H9 (cell line): ENCODE results near the gene STK38. TPM values are rescaled to one million over a fixed set of nuclear protein-coding genes. Genes with fewer than 3 reads are reported as not detected.

ENCODE experiments used
- DNase-seq: peaks from one replicate; pipeline ENCODE4 v3.0.0-alpha.2; 2017
- H2AFZ ChIP-seq: one replicate; pipeline ENCODE4 v1.6.1; 2013; ENCODE audit warnings: mild to moderate bottlenecking, low read length, control low read depth, moderate library complexity
- H2AK5ac ChIP-seq: 2 replicates; pipeline ENCODE4 v1.6.1; 2013; ENCODE audit warnings: low read length, control low read depth, mixed read lengths; ENCODE audit not compliant: insufficient read length
- H2BK120ac ChIP-seq: one replicate; pipeline ENCODE4 v1.6.1; 2013; ENCODE audit warnings: low read depth, mild to moderate bottlenecking, low read length, control low read depth, inconsistent platforms; ENCODE audit not compliant: poor library complexity, severe bottlenecking
- H2BK12ac ChIP-seq: 2 replicates; pipeline ENCODE4 v1.6.1; 2013; ENCODE audit warnings: low read length, control low read depth, mixed read lengths, low read depth; ENCODE audit not compliant: insufficient read length
- H2BK15ac ChIP-seq: 2 replicates; pipeline ENCODE4 v1.6.1; 2013; ENCODE audit warnings: low read depth, low read length, control low read depth
- H2BK20ac ChIP-seq: one replicate; pipeline ENCODE4 v1.6.1; 2013; ENCODE audit warnings: low read depth, mild to moderate bottlenecking, low read length, control low read depth, inconsistent platforms; ENCODE audit not compliant: poor library complexity, severe bottlenecking
- H2BK5ac ChIP-seq: 2 replicates; pipeline ENCODE4 v1.6.1; 2013; ENCODE audit warnings: low read length, control low read depth, mixed read lengths; ENCODE audit not compliant: insufficient read length
- H3K14ac ChIP-seq: 2 replicates; pipeline ENCODE4 v1.6.1; 2013; ENCODE audit warnings: low read length, control low read depth; ENCODE audit not compliant: insufficient read depth
- H3K18ac ChIP-seq: 2 replicates; pipeline ENCODE4 v1.6.1; 2013; ENCODE audit warnings: low read depth, mild to moderate bottlenecking, mixed read lengths, low read length, control low read depth; ENCODE audit not compliant: insufficient read length
- H3K23ac ChIP-seq: 2 replicates; pipeline ENCODE4 v1.6.1; 2013; ENCODE audit warnings: low read length, control low read depth, mixed read lengths, low read depth; ENCODE audit not compliant: insufficient read length
- H3K23me2 ChIP-seq: 2 replicates; pipeline ENCODE4 v1.6.1; 2013; ENCODE audit warnings: low read depth, mild to moderate bottlenecking, mixed read lengths, low read length, control low read depth; ENCODE audit not compliant: insufficient read length, poor library complexity, severe bottlenecking
- H3K27ac ChIP-seq: 2 replicates; pipeline ENCODE4 v1.5.1; 2013; ENCODE audit warnings: low read length, control low read depth, mixed read lengths, low read depth; ENCODE audit not compliant: insufficient read length
- H3K27me3 ChIP-seq: 2 replicates; pipeline ENCODE4 v1.6.1; 2013; ENCODE audit warnings: low read length, control low read depth, inconsistent platforms; ENCODE audit not compliant: insufficient read depth
- H3K4ac ChIP-seq: 2 replicates; pipeline ENCODE4 v1.6.1; 2013; ENCODE audit warnings: low read depth, mild to moderate bottlenecking, control low read depth, inconsistent platforms, low read length, moderate library complexity
- H3K4me1 ChIP-seq: 2 replicates; pipeline ENCODE4 v1.6.1; 2013; ENCODE audit warnings: low read length, control low read depth, inconsistent platforms; ENCODE audit not compliant: insufficient read depth
- H3K4me2 ChIP-seq: 2 replicates; pipeline ENCODE4 v1.6.1; 2013; ENCODE audit warnings: low read length, control low read depth, mixed read lengths; ENCODE audit not compliant: insufficient read length, insufficient read depth
- H3K56ac ChIP-seq: 2 replicates; pipeline ENCODE4 v1.6.1; 2013; ENCODE audit warnings: low read depth, mild to moderate bottlenecking, mixed read lengths, low read length, control low read depth; ENCODE audit not compliant: insufficient read length
- H3K79me1 ChIP-seq: 2 replicates; pipeline ENCODE4 v1.6.1; 2013; ENCODE audit warnings: low read depth, mild to moderate bottlenecking, moderate library complexity, low read length, control low read depth, inconsistent platforms; ENCODE audit not compliant: insufficient read depth, poor library complexity, severe bottlenecking
- H3K79me2 ChIP-seq: 2 replicates; pipeline ENCODE4 v1.6.1; 2013; ENCODE audit warnings: low read length, control low read depth, inconsistent platforms; ENCODE audit not compliant: insufficient read depth
- H3K9ac ChIP-seq: 2 replicates; pipeline ENCODE4 v1.6.1; 2013; ENCODE audit warnings: low read length, control low read depth, mixed read lengths; ENCODE audit not compliant: insufficient read length; ENCODE audit errors: extremely low read depth
- H3K9me3 ChIP-seq: one replicate; pipeline ENCODE4 v1.6.1; 2013; ENCODE audit warnings: low read depth, low read length, inconsistent platforms; ENCODE audit not compliant: control insufficient read depth
- H3T11ph ChIP-seq: one replicate; pipeline ENCODE4 v1.6.1; 2013; ENCODE audit warnings: mild to moderate bottlenecking, low read length, control low read depth, inconsistent platforms
- H4K20me1 ChIP-seq: one replicate; pipeline ENCODE4 v1.6.1; 2013; ENCODE audit not compliant: control insufficient read depth, insufficient read length, insufficient read depth
- H4K5ac ChIP-seq: 2 replicates; pipeline ENCODE4 v1.6.1; 2013; ENCODE audit warnings: low read depth, mild to moderate bottlenecking, mixed read lengths, low read length, control low read depth; ENCODE audit not compliant: insufficient read length
- H4K8ac ChIP-seq: replicated peaks from 2 replicates; pipeline ENCODE4 v1.6.1; 2013; ENCODE audit warnings: low read length, control low read depth, mixed read lengths, low read depth; ENCODE audit not compliant: insufficient read length
- H4K91ac ChIP-seq: 2 replicates; pipeline ENCODE4 v1.6.1; 2013; ENCODE audit warnings: low read depth, mild to moderate bottlenecking, moderate library complexity, mixed read lengths, low read length, control low read depth; ENCODE audit not compliant: insufficient read length
- H3K27ac Mint-ChIP-seq, 3 experiments: 2 replicates in 2 of 3; 3 replicates in 1 of 3; pipeline ENCODE4 v1.8.0; 2020 to 2021; ENCODE audit warnings: mixed read lengths in 3 of 3, mild to moderate bottlenecking in 1 of 3, moderate library complexity in 1 of 3
- H3K27me3 Mint-ChIP-seq: 2 replicates; pipeline ENCODE4 v1.8.0; 2021; ENCODE audit warnings: low read depth, mild to moderate bottlenecking, moderate library complexity, mixed read lengths
- H3K36me3 Mint-ChIP-seq, 3 experiments: 2 replicates in 2 of 3; 3 replicates in 1 of 3; pipeline ENCODE4 v1.8.0; 2020 to 2021; ENCODE audit warnings: low read depth in 3 of 3, mixed read lengths in 3 of 3; ENCODE audit not compliant: insufficient read depth in 1 of 3
- H3K4me1 Mint-ChIP-seq, 2 experiments: 2 replicates each; pipeline ENCODE4 v1.8.0; 2020; ENCODE audit warnings: mixed read lengths in 2 of 2
- H3K4me3 Mint-ChIP-seq, 2 experiments: 2 replicates in 1 of 2; 3 replicates in 1 of 2; pipeline ENCODE4 v1.8.0; 2020 to 2021; ENCODE audit warnings: mild to moderate bottlenecking in 2 of 2, mixed read lengths in 2 of 2, moderate library complexity in 1 of 2
- H3K9me3 Mint-ChIP-seq, 2 experiments: 2 replicates in 1 of 2; 3 replicates in 1 of 2; pipeline ENCODE4 v1.8.0; 2020; ENCODE audit warnings: mild to moderate bottlenecking in 2 of 2, mixed read lengths in 2 of 2, moderate library complexity in 1 of 2
- WGBS: extraction: QIAGEN DNeasy Blood & Tissue Kit; methylation state at CpG from one replicate; pipeline ENCODE4 v1.1.7; 2013; ENCODE audit warnings: missing lambda C conversion rate, low lambda C conversion rate, mixed read lengths; ENCODE audit not compliant: insufficient read length; ENCODE audit errors: extremely low coverage; 5-methylcytosine and 5-hydroxymethylcytosine counted together
- total RNA-seq: library from RNA; stranded (reverse); gene quantifications from 2 replicates; pipeline ENCODE4 v1.2.1, GENCODE V29; 2021
- TF ChIP-seq, protein P1 (sequence below): fragments of 200-600 bp; sonication (generic); conservative IDR thresholded peaks from 3 replicates; pipeline ENCODE4 v1.8.0; 2021; ENCODE audit warnings: antibody characterized with exemption, mild to moderate bottlenecking

The STK38 gene
- total RNA-seq, 1 experiment from 2014 or later = 17.5 TPM

DNA sequence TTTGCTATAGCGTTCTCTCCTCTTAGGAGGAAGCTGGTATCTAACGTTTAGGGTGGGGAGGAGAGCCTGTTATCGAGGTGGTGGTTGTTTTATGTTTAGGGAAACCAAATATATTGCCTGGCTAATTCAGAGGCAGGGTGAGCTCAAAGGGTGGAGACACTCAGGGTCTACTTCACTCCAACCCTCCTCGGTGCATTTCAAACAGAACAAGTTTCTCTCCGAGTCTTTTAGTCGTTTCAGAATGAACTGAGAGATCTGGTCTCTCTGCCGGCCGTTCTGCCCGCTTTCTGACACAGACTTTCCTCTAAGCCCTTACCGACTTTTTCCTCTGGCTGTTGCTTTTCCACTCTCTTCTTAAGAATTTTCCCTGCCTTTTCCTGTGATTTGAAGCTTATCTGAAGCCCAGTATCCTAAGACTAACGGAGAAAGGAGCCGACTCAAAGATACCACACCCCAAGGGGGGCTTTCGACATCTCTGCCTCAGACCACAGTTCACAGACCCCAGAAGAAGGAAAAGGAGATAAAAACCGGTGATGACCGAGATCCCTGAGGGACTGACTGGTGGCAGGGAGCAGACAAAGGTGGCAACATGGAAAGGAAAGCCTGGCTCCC is 865 bp downstream of the STK38 start:
- Histone ChIP-seq H3K18ac (no peak overlapping the region), H3K23ac (no peak overlapping the region), H4K8ac (no peak overlapping the region), H2BK12ac (no peak overlapping the region), H4K5ac (no peak overlapping the region), H3K27me3 (no peaks in the 10 kb centered on the region), H3K9ac (peak overlapping the region; percentile 78), H2BK15ac (no peak overlapping the region), H4K20me1 (no peaks in the 10 kb centered on the region), H3K9me3 (no peaks in the 10 kb centered on the region), H2BK20ac (no peak overlapping the region), H2AFZ (no peak overlapping the region), H3K56ac (no peak overlapping the region), H3K4me2 (peak overlapping the region; percentile 98), H3K27ac (no peak overlapping the region), H2BK120ac (no peak overlapping the region), H4K91ac (no peak overlapping the region), H3K79me1 (no peaks in the 10 kb centered on the region), H3K23me2 (peaks cover 10% of the 10 kb centered on the region), H2BK5ac (no peak overlapping the region), H3K14ac (peak overlapping the region; percentile 88; the same call in 1 of the 2 replicates), H3K4me1 (peaks cover 5% of the 10 kb centered on the region; the same call in 1 of the 2 replicates), H3K4ac (no peak overlapping the region), H3T11ph (no peak overlapping the region), H3K79me2 (peaks cover 8% of the 10 kb centered on the region; the same call in 1 of the 2 replicates), H2AK5ac (no peak overlapping the region)
- Mint-ChIP-seq H3K27me3 (no peaks in the 10 kb centered on the region; the same call in 1 of the 2 replicates), H3K4me3 (peak overlapping the region; percentile 95 to 99), H3K36me3 (peaks cover 3 to 14% (median 11%) of the 10 kb centered on the region in 3 experiments; a peak in 6 of 7 replicates), H3K27ac (peak overlapping the region; percentile 96 to 97 (median 97)), H3K4me1 (peaks cover 15 to 21% of the 10 kb centered on the region in 2 experiments), H3K9me3 (peaks cover 0 to 2% of the 10 kb centered on the region in 2 experiments; a peak in 1 of 5 replicates)
- WGBS = no CpG with 5 or more reads among the region's 15 CpGs
- TF ChIP-seq, protein P1, sequence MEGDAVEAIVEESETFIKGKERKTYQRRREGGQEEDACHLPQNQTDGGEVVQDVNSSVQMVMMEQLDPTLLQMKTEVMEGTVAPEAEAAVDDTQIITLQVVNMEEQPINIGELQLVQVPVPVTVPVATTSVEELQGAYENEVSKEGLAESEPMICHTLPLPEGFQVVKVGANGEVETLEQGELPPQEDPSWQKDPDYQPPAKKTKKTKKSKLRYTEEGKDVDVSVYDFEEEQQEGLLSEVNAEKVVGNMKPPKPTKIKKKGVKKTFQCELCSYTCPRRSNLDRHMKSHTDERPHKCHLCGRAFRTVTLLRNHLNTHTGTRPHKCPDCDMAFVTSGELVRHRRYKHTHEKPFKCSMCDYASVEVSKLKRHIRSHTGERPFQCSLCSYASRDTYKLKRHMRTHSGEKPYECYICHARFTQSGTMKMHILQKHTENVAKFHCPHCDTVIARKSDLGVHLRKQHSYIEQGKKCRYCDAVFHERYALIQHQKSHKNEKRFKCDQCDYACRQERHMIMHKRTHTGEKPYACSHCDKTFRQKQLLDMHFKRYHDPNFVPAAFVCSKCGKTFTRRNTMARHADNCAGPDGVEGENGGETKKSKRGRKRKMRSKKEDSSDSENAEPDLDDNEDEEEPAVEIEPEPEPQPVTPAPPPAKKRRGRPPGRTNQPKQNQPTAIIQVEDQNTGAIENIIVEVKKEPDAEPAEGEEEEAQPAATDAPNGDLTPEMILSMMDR = no peak
- DNase-seq = no peak
